Progenitor cell of endocrine pancreas (in vitro differentiated cells): ENCODE data around the gene MYH3. TPM values are rescaled to one million over a fixed set of nuclear protein-coding genes. Genes with fewer than 3 reads are reported as not detected.

ENCODE experiments used
- DNase-seq: peaks from one replicate; pipeline ENCODE4 v3.0.0; 2021; ENCODE audit warnings: low spot score; ENCODE audit not compliant: unreplicated experiment
- H3K27ac Mint-ChIP-seq: 2 replicates; pipeline ENCODE4 v1.8.0; 2021; ENCODE audit warnings: mild to moderate bottlenecking, moderate library complexity, mixed read lengths
- H3K27me3 Mint-ChIP-seq: 2 replicates; pipeline ENCODE4 v1.8.0; 2021; ENCODE audit warnings: mixed read lengths
- H3K36me3 Mint-ChIP-seq: 2 replicates; pipeline ENCODE4 v1.8.0; 2022; ENCODE audit warnings: mixed read lengths; ENCODE audit not compliant: insufficient read depth
- H3K4me1 Mint-ChIP-seq: 2 replicates; pipeline ENCODE4 v1.8.0; 2021; ENCODE audit warnings: low read depth, mixed read lengths
- H3K4me3 Mint-ChIP-seq: 2 replicates; pipeline ENCODE4 v1.8.0; 2021; ENCODE audit warnings: low read depth, mild to moderate bottlenecking, moderate library complexity, mixed read lengths
- H3K9me3 Mint-ChIP-seq: 2 replicates; pipeline ENCODE4 v1.8.0; 2021; ENCODE audit warnings: low read depth, mixed read lengths
- CTCF ChIP-seq: fragments of 200-600 bp; sonication (generic); IDR thresholded peaks from one replicate; pipeline ENCODE4 v1.5.0; 2021; ENCODE audit warnings: antibody characterized with exemption, mild to moderate bottlenecking; ENCODE audit not compliant: unreplicated experiment
- total RNA-seq: library from RNA; stranded (reverse); gene quantifications from 2 replicates; pipeline ENCODE4 v1.2.1, GENCODE V29; 2021

Gene MYH3
- total RNA-seq, 1 donor from 2014 or later: 4.4 TPM

GRCh38 chr17:10640475-10640874, 16.6 kb downstream of the MYH3 start:
- no peak overlapping the region for H3K27ac Mint-ChIP-seq
- no peaks in the 10 kb centered on the region for H3K27me3 Mint-ChIP-seq
- H3K4me1 Mint-ChIP-seq: no peaks in the 10 kb centered on the region
- H3K4me3 Mint-ChIP-seq: no peak overlapping the region
- no peak for TF ChIP-seq CTCF
- H3K36me3 Mint-ChIP-seq: peaks cover 8% of the 10 kb centered on the region
- no peaks in the 10 kb centered on the region for H3K9me3 Mint-ChIP-seq
- no peak for DNase-seq

- H3K27me3 Mint-ChIP-seq: no peaks in the 10 kb centered on the region
- peaks cover 10% of the 10 kb centered on the region for H3K36me3 Mint-ChIP-seq
- H3K9me3 Mint-ChIP-seq: no peaks in the 10 kb centered on the region
- H3K27ac Mint-ChIP-seq: no peak overlapping the region
- H3K4me3 Mint-ChIP-seq: no peak overlapping the region
- no peak for TF ChIP-seq CTCF
- no peak for DNase-seq
- no peaks in the 10 kb centered on the region for H3K4me1 Mint-ChIP-seq
Observed at GRCh38 chr17:10638151-10638550, 19.0 kb downstream of the MYH3 start.

- Mint-ChIP-seq H3K4me3 (no peak overlapping the region), H3K36me3 (peaks cover 12% of the 10 kb centered on the region), H3K27me3 (no peaks in the 10 kb centered on the region), H3K4me1 (no peaks in the 10 kb centered on the region), H3K27ac (no peak overlapping the region), H3K9me3 (no peaks in the 10 kb centered on the region)
- TF ChIP-seq CTCF: no peak
- no peak for DNase-seq
Observed at GRCh38 chr17:10635290-10635689, 21.8 kb downstream of the MYH3 start.

- DNase-seq: no peak
- Mint-ChIP-seq H3K4me3 (no peak overlapping the region), H3K27ac (no peak overlapping the region), H3K4me1 (no peaks in the 10 kb centered on the region), H3K36me3 (peaks cover 12% of the 10 kb centered on the region), H3K27me3 (no peaks in the 10 kb centered on the region), H3K9me3 (no peaks in the 10 kb centered on the region)
- TF ChIP-seq CTCF: no peak
Observed at GRCh38 chr17:10633738-10634379, 23.2 kb downstream of the MYH3 start.

GRCh38 chr17:10631701-10632100, 25.4 kb downstream of the MYH3 start:
- Mint-ChIP-seq H3K36me3 (peaks cover 9% of the 10 kb centered on the region), H3K27me3 (no peaks in the 10 kb centered on the region), H3K4me3 (no peak overlapping the region), H3K27ac (no peak overlapping the region), H3K9me3 (no peaks in the 10 kb centered on the region), H3K4me1 (peaks cover 2% of the 10 kb centered on the region)
- DNase-seq: no peak
- TF ChIP-seq CTCF: no peak
